ENCODE measurements around the gene ZNF234. TPM values are rescaled to one million over a fixed set of nuclear protein-coding genes. Genes with fewer than 3 reads are reported as not detected.

Gene ZNF234
- 10 to 100 TPM in 3 of 4 donors, 1 to 10 TPM in 1; 8.1 to 12.7 (median 11.3) TPM for total RNA-seq

DNA sequence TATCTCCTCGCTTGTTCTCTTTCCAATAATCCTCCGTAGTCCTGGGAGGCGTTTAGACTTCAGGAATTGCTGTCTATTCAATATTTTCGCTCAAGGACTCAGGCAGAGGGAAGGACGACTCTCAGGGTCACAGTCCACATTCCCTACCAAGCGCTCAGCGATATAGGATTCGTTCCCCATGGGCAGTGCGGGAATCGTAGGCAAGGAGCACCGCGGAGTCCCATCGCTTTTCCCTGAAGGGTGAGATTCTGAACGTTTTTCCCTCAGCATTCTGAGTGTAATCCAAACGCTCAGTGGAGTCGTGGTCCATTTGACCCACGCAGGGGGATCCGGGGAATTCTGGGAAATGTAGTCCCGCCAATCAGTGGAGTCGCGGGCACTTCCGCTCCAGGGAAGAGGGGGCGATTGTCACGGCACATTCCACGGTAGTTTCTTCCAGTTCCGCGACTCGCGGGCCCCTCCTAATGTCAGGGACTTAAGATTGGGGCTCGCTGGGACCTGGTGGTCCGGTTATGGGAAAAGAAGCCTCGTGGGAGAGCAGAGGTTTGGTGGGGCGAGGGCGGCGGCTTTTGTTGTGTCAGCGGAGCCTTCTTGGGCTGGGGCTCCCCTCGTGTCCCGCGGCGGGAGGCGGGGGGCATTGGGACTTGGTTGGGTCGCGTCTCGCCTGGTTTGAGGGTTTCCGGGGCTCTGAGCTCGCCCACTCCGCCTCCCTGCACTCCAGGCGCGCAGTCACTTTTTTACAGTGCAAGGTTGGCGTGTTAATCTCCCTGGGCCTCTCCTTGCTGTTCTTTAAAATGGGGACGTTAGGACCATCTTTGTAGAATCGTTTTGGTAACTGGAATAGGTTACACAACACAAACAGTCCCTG, at the start of gene ZNF234:
TSS of gene ZNF234 (plus strand) at position 364 of the 868 bp plus-strand sequence. CDS start 3,079 bp downstream, outside the sequence.
- intact Hi-C loops (cut with DNase I) = no loop called here
- no peaks in the 10 kb centered on the region for H3K36me3 ChIP-seq
- H3K27me3 ChIP-seq = no peaks in the 10 kb centered on the region
- H3K27ac ChIP-seq = peak within 1 kb of the TSS; percentile 40 to 54 (median 46)
- peak; percentile 83 to 84 for DNase-seq
- TF ChIP-seq, protein P1, sequence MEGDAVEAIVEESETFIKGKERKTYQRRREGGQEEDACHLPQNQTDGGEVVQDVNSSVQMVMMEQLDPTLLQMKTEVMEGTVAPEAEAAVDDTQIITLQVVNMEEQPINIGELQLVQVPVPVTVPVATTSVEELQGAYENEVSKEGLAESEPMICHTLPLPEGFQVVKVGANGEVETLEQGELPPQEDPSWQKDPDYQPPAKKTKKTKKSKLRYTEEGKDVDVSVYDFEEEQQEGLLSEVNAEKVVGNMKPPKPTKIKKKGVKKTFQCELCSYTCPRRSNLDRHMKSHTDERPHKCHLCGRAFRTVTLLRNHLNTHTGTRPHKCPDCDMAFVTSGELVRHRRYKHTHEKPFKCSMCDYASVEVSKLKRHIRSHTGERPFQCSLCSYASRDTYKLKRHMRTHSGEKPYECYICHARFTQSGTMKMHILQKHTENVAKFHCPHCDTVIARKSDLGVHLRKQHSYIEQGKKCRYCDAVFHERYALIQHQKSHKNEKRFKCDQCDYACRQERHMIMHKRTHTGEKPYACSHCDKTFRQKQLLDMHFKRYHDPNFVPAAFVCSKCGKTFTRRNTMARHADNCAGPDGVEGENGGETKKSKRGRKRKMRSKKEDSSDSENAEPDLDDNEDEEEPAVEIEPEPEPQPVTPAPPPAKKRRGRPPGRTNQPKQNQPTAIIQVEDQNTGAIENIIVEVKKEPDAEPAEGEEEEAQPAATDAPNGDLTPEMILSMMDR (IDR thresholded peaks at IDR 0.05) = no peak
- peak in 1 of 2 donors; percentile 42 for TF ChIP-seq POLR2A (IDR thresholded peaks at IDR 0.05)
- 1% methylated on average over 25 to 39 of the region's 52 CpGs for WGBS, 2 donors
- no peaks in the 10 kb centered on the region for H3K9me3 ChIP-seq
- H3K4me3 ChIP-seq (replicated peaks in 1 of 3) = peak within 1 kb of the TSS; percentile 80 to 97 (median 84)
- H3K4me1 ChIP-seq = peaks cover 8 to 17% of the 10 kb centered on the region in 2 donors

DNA sequence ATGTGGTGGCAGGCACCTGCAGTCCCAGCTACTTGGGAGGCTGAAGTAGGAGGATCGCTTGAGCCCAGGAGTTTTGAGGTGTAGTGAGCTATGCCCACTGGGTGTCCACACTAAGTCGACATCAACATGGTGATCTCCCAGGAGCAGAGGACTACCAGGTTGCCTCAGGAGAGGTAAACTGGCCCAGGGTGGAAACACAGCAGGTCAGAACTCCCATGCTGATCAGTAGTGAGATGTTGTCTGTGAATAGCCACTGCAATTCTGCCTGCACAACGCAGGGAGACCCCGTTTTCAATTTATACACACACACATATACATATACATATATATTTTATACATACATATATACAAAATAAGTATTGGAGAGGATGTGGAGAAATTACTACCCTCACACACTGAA, 49.2 kb upstream of the ZNF234 start:
- intact Hi-C loops (cut with DNase I) = loop anchor here (10.0 kb wide), 1 partner anchor 107 kb away; the partner anchor contains the start of gene ZNF155
- no peak for DNase-seq
- Histone ChIP-seq H3K27ac (no peak overlapping the region), H3K27me3 (no peaks in the 10 kb centered on the region), H3K4me3 (replicated peaks in 1 of 3) (no peak overlapping the region), H3K9me3 (no peaks in the 10 kb centered on the region), H3K36me3 (no peaks in the 10 kb centered on the region), H3K4me1 (peaks cover 0 to 8% of the 10 kb centered on the region in 2 donors)
- no peak for TF ChIP-seq POLR2A (IDR thresholded peaks at IDR 0.05)
- TF ChIP-seq, protein P1 (IDR thresholded peaks at IDR 0.05) = no peak
- 53 to 57% methylated on average over 4 of the region's 4 CpGs for WGBS, 2 donors

DNA sequence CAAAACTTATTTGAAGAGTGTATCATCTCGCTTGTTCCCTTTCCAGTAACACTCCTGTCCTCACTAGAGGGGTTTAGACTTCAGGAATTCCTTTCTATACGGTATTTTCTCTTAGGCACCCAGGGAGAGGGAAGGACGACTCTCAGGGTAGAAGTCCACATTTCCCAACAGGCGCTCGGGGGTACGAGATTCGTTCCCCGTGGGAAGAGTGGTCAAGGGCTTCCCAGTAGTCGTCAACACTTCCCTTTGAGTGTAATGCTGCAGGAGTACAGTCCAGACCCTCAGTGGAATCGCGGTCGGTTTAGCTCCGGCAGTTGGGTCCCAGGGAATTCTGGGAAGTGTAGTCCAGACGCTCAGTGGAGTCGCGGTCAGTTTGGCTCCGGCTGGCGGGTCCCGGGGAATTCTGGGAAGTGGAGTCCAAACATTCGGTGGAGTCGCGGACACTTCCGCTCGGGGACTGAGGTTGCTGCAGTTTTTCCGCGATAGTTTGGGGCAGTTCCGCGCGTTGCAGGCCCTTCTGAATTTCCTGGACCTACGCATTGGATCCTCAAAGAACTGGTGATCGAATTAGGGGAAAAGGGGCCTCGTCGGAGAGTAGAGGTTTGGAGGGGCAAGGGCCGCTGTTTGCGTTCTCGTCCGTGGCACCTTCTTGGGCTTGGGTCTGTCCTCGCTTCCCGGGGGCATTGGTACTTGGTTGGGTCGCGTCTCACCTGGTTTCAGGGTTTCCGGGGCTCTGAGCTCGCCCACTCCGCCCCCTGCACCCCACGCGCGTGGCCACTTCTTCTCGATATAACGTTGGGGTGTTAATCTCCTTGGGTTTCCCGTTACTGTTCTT, 47.2 kb upstream of the ZNF234 start, which contains the start of gene ZNF224:
TSS of gene ZNF224 (plus strand) at position 431 of the 835 bp plus-strand sequence. CDS start 3,513 bp downstream, outside the sequence.
- peaks cover 10 to 11% of the 10 kb centered on the region in 2 donors for H3K36me3 ChIP-seq
- WGBS, 2 donors = 0 to 1% methylated on average over 40 to 45 of the region's 50 CpGs
- peak within 1 kb of the TSS; percentile 42 to 54 (median 44) for H3K27ac ChIP-seq
- peaks cover 0 to 8% of the 10 kb centered on the region in 2 donors for H3K4me1 ChIP-seq
- H3K4me3 ChIP-seq (replicated peaks in 1 of 3) = peak within 1 kb of the TSS; percentile 8 to 52 (median 49)
- no peaks in the 10 kb centered on the region for H3K27me3 ChIP-seq
- peak in 1 of 2 donors; percentile 54 for TF ChIP-seq POLR2A (IDR thresholded peaks at IDR 0.05)
- TF ChIP-seq, protein P1 (IDR thresholded peaks at IDR 0.05) = no peak
- intact Hi-C loops (cut with DNase I) = loop anchor here (10.0 kb wide), 1 partner anchor 109 kb away; the partner anchor contains the start of gene ZNF155
- H3K9me3 ChIP-seq = no peaks in the 10 kb centered on the region
- DNase-seq = peak; percentile 89

DNA sequence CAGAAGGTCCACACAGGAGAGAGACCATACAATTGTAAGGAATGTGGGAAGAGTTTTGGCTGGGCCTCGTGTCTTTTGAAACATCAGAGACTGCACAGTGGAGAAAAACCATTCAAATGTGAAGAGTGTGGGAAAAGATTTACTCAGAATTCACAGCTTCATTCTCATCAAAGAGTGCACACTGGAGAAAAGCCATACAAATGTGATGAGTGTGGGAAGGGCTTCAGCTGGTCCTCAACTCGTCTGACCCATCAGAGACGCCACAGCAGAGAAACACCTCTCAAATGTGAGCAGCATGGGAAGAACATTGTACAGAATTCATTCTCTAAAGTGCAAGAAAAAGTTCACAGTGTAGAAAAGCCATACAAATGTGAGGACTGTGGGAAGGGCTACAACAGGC, 33.6 kb upstream of the ZNF234 start:
- Histone ChIP-seq H3K9me3 (no peaks in the 10 kb centered on the region), H3K4me3 (replicated peaks in 1 of 3) (no peak overlapping the region), H3K36me3 (peaks cover 23 to 32% of the 10 kb centered on the region in 2 donors), H3K27ac (no peak overlapping the region), H3K4me1 (peaks cover 10 to 11% of the 10 kb centered on the region in 2 donors), H3K27me3 (no peaks in the 10 kb centered on the region)
- 93 to 95% methylated on average over 3 of the region's 3 CpGs for WGBS, 2 donors
- TF ChIP-seq POLR2A (IDR thresholded peaks at IDR 0.05) = no peak
- TF ChIP-seq, protein P1 (IDR thresholded peaks at IDR 0.05) = no peak
- intact Hi-C loops (cut with DNase I) = no loop called here
- DNase-seq = no peak
